HL-60/S4 treated with phorbol 12-myristate 13-acetate at 8.2 ng/mL for 4 days and 3 days (cell line): ENCODE data around the gene ELL.
"Not testable (repeated sequence)": the region's sequence is repeated elsewhere in the genome, so short reads cannot be mapped to it uniquely, and the experiment has no call there.

ENCODE experiments used
- in situ Hi-C: fragments of 300-500 bp; cut with MboI; formaldehyde crosslinking; loops from 2 replicates; pipeline ENCODE4 v1.15.0; 2022; ENCODE audit warnings: low sequenced_read_pairs

Gene ELL

DNA sequence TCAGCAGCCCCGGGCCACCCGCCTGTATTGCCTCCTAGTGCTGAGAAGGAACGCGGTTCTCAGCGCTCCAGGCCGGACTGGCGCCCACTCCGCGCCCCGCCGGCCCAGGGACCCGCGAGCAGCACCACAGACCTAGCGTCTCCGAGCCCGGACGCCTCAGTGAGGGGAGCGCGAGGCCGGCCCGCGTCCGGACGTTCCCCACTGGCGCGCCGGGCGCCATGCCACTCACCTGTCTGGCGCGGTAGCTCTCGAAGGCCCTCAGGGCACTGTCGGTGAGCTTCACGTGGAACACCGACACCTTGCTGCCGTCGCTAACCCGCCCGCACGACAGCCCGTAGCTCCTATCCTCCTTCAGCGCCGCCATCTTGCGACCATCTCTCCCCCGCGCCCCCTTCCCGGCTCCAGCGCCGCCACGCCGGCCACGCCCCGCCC lies at the start of gene ELL:
ELL (minus strand) TSS at position 379 of the 432 bp plus-strand sequence; CDS start at position 364, 15 bp downstream.
- in situ Hi-C loops, result no loop called here

DNA sequence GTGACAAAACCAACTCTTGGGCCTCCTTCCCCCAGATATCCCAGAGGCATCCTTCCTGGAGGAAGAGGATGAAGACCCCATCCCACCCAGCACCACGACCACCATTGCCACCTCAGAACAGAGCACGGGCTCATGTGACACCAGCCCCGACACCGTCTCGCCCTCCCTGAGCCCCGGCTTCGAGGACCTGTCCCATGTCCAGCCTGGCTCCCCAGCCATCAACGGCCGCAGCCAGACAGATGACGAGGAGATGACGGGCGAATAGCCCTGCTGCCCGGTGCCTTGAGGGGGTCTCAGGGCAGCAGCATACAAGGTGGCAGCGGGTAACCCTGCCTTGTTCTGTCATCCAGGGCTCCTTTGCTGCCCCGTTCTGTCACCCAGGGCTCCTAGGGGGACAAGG lies 46.5 kb upstream of the ELL start:
- in situ Hi-C loops, result no loop called here

DNA sequence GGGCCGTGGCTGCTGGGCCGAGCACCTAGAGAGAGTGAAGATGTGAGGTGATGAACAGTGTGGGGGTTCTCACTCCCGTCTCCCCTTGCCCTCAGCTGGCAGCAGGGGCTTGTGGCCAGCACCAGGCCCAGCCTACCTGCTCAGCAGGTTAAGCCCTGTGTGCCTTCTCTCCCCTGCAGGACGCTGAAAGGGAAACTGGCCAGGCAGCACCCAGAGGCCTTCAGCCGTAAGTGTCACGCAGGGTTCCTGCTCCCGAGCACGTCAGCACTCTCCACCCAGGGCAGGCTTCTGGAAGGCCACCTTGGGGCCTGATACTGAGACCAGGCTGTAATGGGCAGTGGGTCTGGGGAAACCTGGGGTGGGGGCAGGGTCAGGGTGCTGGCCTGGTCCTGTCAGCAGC lies 45.1 kb upstream of the ELL start:
- in situ Hi-C loops, result no loop called here

DNA sequence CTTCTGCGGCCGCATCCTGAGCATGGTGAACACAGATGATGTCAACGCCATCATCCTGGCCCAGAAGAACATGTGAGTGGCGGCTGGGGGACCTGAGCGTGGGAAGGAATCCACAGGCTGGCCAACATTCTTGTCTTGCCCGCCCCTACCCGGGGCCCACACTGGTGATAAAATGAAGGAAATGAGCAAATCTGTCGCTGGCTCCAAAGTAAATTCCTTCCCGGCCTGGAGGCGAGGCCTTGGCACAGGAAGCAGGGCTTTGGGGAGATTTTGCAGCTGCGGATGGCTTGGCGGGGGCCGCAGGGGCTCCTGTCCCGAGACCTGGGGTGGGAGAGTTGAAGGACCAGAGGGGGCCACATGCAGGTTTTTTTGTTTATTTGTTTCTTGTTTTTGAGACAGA lies 40.2 kb upstream of the ELL start:
- in situ Hi-C loops, result no loop called here

DNA sequence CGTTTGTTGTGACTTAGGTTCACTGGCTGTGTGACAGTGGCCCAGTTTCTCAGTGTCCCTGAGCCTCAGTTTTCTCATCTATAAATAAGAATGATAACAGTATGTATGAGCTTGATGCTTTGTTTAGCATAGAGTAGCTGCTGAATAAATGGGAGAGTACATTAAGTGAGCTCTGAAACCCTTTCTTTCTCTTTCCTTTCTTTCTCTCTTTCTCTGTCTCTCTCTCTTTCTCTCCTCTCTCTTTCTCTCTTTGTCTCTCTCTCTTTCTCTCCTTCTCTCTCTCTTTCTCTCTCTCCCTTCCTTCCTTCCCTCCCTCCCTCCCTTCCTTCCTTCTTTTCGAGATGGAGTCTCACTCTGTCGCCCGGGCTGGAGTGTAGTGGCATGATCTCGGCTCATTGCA lies 37.8 kb upstream of the ELL start:
- in situ Hi-C loops, result no loop called here

DNA sequence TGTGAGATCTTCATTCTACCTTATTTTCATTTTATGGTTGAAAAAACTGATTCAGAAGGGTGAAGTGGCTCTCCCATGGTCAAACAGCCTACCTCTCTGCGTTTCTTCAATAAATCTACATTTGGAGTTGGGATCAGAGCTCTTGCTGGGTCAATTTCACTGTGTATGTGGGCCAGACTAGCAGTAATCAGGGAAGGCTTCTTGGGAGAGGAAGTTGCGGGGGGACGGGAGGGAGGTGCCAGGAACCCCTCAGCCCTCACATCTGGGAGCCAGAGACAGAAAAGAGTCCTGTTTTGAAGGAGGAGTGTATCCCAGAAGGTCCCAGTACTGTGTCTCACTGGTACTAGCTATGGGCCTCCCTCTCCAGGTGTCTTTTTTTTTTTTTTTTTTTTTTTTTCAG lies 36.7 kb upstream of the ELL start:
- in situ Hi-C loops, result no loop called here

DNA sequence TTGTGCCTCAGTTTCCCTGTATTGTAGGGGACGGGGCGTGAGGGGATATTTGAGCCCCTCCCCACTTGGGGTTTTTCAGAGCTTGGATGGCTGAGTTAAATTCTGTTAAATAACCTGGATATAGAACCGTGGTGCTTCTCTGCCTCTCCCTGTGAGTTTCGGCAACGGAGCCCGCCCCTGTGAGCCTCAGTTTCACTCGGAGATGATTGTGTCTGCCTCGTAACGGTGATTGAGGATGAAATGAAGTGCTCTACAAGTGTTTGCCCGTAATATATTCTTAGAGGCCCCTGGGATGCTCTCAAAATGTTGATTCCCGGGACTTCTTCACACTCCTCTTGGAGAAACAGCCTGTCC lies 36.3 kb upstream of the ELL start:
- in situ Hi-C loops, result no loop called here

DNA sequence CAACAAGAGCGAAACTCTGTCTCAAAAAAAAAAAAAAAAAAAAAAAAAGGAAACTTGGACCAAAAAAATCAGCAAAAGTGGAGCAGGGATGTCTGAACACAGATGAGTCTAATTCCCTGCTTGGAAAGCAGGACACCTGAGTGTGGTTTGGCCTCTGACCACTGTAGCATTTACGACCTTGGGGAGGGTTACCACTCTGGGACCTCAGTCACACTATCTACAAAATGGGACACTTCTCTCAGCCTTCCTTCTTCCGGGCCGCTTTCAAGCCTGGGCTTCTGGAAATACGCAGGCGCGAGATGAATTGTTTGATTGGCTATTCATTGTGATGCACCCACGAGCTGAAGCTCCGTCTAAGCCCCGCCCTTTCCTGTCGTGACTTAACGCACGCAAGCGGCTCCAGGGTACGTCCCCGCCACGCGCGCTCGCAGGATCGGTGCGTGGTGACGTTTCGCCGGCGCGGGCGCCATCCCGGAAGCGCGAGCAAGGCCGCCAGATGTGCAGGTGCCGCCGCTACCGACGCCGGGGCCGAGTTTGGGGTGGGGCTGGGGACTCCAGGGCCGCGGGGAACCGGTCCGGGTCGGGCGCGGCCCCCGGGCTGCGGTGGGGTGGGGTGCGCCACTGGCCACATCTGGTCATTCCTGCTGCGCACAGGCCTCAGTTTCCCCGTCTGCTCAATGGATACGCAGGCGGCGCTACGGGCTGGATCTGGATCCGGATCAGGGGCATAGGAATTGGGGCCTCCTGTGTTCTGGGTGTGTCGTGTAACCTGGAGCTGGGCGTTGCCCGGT lies 35.7 kb upstream of the ELL start, which contains the start of gene KXD1:
KXD1 (plus strand) TSS at position 460 of the 791 bp plus-strand sequence. CDS start 4,187 bp downstream, outside the sequence.
- in situ Hi-C loops, result no loop called here

DNA sequence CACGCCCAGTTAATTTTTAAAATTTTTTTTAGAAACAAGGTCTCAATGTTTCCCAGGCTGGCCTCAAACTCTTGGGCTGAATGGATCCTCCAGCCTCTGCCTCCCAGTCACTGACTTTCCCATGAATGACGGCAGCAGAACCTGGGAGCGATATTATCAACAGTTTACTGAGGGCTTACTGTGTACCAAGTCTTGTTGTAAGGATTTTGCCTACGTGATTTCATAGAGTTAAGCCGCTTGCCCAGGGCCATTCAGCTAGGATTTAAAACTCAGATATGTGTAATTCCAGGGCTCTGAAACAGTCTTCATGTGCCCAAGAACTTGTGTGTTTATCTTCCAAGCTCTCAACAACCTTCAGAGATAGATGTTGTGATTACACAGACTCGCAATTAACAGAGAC lies 29.8 kb upstream of the ELL start:
- in situ Hi-C loops, result no loop called here

DNA sequence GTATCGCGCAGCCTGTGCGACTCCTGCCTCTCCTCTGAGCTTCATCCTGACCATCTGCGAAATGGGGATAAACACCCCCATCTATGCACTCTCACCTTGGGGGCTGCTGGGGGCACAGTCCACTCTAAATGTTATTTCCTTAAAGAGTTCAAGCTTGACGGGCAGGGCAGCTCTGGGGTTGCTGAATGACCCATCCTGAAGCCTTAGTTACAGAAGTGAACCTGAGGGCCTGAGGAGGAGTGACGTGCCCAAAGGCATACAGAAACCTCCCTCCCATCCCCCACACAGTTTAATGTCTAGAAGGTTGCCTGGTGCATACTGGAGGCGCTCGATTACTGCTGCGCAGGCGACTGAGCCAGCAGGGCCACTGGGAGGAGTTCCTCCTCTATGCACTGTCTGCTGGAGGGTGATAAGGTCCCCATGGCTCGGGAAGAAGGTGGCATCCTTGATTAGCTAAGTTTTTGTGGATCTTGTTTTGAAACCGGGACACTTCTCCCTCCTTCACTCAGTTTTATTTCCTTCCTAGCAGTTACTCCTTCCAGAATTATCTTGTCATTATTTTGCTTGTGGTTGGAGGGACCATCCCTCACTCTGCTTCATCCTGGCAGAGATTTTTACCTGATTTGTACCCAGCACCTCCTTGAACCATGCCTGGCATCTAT lies 22.1 kb upstream of the ELL start:
- in situ Hi-C loops, result no loop called here

DNA sequence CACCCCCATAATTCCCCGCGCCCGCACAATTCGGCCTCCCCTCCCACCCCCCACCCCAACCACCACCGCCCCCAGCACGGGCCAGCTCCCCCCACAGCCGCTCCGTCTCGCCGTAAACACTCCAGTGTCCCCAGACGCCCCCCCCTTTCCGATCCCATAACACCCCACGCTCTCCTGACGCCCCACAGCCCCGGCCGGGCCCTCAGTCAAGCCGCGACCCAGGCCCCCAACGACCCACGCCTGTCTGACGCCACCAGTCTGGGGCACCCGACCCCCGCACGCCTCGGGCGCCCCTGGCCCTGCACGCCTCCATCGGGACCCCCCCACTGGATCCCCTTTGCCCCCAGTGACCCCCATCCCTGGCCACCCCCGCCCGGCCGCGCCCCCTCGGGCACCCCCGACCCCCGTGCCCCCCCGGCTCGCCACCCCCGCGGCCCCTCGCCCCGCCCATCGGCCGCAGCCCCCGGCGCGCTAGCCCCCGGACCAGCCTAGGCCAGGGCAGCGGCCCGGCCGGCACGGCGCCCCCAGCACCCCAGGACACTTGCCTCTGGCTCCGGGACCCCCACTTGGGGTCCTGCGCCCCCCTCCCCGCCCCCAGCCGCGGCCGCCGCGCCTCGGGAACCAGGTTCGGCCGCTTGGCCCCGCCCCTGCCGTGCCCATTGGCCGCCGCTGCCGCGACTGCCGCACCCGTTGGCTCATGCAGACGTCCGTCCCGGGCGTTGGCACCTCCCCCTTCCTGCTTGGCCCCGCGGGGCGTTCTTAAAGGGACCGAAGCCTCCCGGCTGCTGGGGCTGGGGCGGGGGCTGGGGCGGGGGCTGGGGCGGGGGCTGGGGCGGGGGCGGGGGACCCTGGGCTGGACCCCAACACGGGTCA lies 21.3 kb upstream of the ELL start, which contains the start of gene FKBP8:
FKBP8 (minus strand) TSS at position 633 of the 873 bp plus-strand sequence. CDS start 1,603 bp downstream, outside the sequence.
- in situ Hi-C loops, result no loop called here

DNA sequence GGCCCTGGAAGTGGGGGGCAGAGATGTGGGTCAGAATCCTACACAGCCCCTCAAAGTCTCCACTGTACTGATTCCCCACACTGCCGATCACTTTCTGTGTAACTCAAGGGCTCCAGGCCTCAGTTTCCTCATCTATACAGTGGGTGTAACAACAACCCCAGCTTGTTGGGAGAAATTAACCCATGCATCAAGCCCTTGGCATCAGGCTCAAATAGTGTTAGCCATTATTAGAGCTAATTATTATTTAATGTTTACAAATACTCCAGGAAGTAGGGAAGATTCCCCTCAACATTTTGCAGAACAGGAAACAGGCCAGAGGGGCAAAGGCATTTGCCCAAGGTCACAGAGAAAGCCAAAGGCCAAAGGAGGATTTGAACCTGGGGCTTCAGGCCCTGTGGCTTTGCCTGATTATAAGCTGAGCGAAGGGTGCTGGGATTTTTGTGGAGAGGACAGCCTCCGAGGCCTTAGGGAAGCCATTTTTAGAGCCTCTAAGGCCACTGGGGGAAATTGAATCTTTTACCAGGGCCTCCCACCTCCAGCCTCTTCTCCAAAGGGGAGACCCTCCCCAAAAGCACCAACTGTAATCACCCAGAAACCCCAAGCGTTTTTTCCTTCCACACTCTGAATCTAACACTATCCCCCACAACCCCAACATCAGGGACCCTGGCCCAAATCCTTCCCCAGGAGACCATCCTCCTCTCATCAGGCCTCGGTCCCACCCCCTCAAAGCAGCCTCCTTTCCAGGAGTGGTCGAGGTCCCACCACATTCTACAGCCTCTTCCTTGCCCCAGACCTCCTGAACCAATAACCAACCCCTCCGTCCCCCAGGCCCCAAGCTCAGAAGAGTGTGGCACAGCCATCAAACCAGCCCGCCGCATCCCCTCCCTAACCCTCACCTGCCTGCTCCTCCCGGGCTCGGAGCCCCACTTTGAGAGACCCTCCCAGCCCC lies 20.4 kb upstream of the ELL start:
- in situ Hi-C loops, result no loop called here

DNA sequence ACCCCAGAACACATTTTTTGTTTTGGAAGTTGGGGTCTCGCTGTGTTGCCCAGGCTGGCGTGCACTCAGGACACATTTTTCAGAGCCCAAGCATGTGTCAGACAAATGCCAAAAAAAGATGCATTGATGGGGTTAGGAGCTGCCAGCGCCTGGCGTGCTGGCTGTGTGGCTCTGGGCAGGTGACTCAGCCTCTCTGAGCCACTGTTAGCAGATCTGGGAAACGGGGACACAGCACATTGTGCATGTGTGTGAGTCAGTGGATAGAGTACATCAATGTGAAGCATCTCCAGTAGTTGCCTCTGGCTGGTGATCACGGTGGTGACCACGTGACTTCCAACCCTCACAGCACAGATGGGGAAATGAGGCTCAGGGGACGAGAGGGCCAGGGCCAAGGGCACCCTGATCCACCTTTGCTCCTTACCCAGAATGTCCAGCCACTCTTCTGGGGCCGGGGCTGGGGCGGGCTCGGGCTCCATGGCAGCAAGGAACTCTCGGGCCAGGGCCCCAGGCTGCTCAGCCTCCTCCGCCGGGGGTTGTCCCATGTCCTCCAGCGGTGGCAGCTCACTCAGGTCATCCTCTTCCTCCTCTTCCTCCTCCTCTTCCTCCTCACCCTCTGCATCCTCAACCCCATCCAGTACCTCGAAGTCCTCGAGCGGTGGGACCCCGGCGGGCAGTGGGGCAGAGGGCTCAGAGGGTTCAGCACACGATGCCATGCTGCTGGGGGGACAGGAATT lies 19.6 kb upstream of the ELL start:
- in situ Hi-C loops, result no loop called here

DNA sequence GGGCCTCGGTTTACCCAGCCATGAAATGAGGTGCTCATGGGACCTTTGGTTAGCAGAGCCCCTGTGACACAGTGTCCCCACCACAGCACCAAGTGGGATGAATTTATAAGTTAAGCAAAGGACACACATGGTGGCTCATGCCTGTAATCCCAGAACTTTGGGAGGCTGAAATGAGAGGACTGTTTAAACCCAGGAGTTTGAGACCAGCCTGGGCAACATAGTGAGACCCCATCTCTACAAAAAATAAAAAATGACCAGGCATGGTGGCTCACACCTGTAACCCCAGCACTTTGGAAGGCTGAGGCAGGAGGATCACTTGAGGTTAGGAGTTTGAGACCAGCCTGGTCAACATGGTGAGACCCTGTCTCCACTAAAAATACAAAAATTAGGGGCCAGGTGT lies 18.3 kb upstream of the ELL start:
- in situ Hi-C loops, result not testable (repeated sequence)

DNA sequence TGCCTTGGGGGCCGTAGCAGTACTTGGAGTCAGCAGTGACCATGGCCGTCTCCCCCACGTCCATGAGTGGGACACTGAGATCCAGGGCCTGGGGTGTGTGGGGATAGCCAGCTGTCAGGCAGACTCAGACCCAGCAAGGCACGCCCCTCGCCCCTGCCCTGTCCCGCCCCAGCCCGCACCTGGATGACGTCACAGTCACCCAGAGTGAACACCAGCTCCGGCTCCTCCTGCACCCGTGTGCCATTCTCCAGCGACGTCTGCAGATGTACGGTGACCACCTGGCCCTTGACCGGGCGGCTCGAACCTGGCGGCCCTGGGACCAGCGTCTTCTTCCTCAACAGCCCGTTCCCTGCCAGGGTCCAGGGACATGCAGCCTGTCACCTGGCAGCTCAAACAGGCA lies 17.5 kb upstream of the ELL start:
- in situ Hi-C loops, result no loop called here

DNA sequence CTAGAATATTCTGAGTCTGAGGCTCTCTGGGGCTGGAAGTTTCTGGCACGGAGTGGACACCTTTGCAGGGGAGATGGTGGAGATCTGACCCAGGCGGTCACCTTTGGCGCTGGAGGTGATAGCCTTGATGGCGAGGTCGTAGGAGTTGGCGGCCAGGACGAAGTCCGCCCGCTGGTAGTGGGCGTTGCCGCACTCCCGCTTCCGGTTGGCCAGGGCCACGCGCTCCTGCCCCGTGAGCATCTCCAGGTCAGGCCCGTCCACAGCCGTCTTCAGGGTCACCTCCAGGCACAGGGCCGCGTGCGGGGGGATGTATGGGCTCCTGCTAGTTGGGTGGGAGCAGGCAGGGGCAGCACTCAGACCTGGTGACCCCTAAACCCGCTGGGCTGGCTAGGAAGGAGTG lies 16.2 kb upstream of the ELL start:
- in situ Hi-C loops, result no loop called here

DNA sequence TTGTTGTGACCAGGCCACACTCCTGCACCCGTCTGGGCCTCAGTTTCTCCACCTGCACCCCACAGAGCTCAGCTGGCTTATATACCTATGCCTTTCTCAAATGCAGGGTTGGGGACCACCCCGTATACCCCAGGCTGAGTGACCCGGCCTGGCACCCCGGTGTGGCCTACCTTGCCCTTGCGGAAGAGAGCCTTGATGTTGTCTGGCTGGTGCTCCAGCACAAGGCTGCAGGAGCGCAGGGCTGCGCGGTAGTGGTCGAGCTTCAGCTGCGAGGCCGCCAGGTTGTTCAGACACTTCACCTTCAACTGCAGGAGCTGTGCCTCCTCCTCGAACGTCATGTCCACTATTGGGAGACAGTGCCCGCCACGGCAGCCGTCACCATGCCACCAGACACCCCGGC lies 15.6 kb upstream of the ELL start:
- in situ Hi-C loops, result no loop called here

DNA sequence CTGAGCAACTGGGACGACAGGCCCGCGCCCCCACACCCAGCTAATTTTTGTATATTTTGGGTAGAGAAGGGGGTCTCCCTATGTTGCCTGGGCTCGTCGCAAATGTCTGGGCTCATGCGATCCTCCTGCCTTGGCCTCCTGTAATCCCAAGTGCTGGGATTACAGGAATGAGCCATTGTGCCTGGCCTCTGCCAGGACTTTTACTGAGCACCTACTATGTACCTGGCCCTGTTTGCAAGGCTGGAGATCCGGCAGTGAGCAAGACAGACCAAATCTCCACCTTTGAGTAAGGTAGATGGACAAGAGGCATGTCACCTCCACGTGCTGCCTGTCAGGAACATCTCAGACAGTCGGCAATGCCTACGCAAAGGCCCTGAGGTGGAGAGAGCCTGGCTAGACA lies 14.6 kb upstream of the ELL start:
- in situ Hi-C loops, result no loop called here

DNA sequence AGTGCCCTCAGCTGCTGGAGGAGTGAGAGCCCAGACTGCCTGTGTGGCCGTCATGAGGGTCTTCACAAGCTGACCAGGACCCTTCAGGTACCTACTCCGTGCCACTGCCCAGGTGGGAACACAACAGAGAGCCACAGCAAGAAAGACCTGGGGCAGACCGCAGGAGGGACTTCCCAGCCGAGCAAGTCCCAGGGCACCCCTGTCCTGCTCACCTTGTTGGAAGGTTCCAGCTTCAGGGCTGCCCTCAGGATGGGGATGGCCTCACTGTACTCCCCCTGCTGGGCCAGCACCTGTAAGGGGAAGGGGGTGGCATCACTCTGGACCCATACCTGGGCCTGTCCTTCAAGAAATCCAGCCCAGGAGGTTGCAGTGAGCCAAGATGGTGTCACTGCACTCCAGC lies 11.2 kb upstream of the ELL start:
- in situ Hi-C loops, result no loop called here
